HepG2 (cell line): ENCODE results near the gene ANKRD40. TPM values are rescaled to one million over a fixed set of nuclear protein-coding genes. Genes with fewer than 3 reads are reported as not detected.
A peak's percentile ranks its signal among the peaks of the same experiment; 100 is the strongest.

Experiments used
- CENPX ChIP-seq: sonication (generic); formaldehyde crosslinking; IDR thresholded peaks from 2 replicates; pipeline ENCODE4 v1.9.0; 2021; ENCODE audit warnings: mild to moderate bottlenecking, missing genetic modification reagents, moderate library complexity
- HMG20A ChIP-seq: IDR thresholded peaks from 2 replicates; pipeline ENCODE4 v1.6.1; 2016; ENCODE audit warnings: borderline replicate concordance
- KLF6 ChIP-seq: IDR thresholded peaks from 2 replicates; pipeline ENCODE4 v1.8.0; 2016; ENCODE audit warnings: missing biosample characterization, missing genetic modification reagents
- MBNL3 ChIP-seq: fragments of 250-450 bp; sonication (Bioruptor Pico); conservative IDR thresholded peaks from 2 replicates; pipeline ENCODE4 v1.8.0; 2022; ENCODE audit warnings: mild to moderate bottlenecking, inconsistent platforms
- RAD21 ChIP-seq: fragments of 450-650 bp; formaldehyde crosslinking; IDR thresholded peaks from 2 replicates; pipeline ENCODE4 v1.5.0; 2020; ENCODE audit warnings: mild to moderate bottlenecking
- SMARCC2 ChIP-seq: fragments of 450-650 bp; IDR thresholded peaks from 2 replicates; pipeline ENCODE4 v1.6.1; 2017; ENCODE audit warnings: antibody characterized with exemption, mild to moderate bottlenecking
- ZFP90 ChIP-seq: sonication (generic); formaldehyde crosslinking; IDR thresholded peaks from 2 replicates; pipeline ENCODE4 v1.8.0; 2022; ENCODE audit warnings: missing genetic modification reagents, mild to moderate bottlenecking, inconsistent platforms, borderline replicate concordance
- ZNF30 ChIP-seq: sonication (generic); formaldehyde crosslinking; IDR thresholded peaks from 2 replicates; pipeline ENCODE4 v1.5.0; 2020; ENCODE audit warnings: mild to moderate bottlenecking, missing genetic modification reagents
- ZNF678 ChIP-seq: sonication (generic); formaldehyde crosslinking; IDR thresholded peaks from 2 replicates; pipeline ENCODE4 v1.4.0; 2020; ENCODE audit warnings: mild to moderate bottlenecking, missing genetic modification reagents
- ZNF83 ChIP-seq: sonication (generic); formaldehyde crosslinking; IDR thresholded peaks from 2 replicates; pipeline ENCODE4 v1.4.0; 2020; ENCODE audit warnings: missing genetic modification reagents, mild to moderate bottlenecking, borderline replicate concordance
- polyA plus RNA-seq, 8 experiments: library from polyadenylated mRNA; depleted of rRNA in 3 of 8; stranded (reverse) in 7 of 8; unstranded in 1 of 8; fragments of >200 nt; fragmentation: Illumina TruSeq in 4 of 8; extraction: Trizol in 4 of 8; gene quantifications; 2 replicates each; pipeline versions ENCODE4 v1.2.1 to v1.2.3, GENCODE V29; 2011 to 2016; ENCODE audit warnings: low read depth in 4 of 8, missing spikeins in 1 of 8, mixed read lengths in 1 of 8; ENCODE audit not compliant: insufficient read depth in 1 of 8
- total RNA-seq, 5 experiments: library from RNA; depleted of rRNA; stranded (reverse); fragments of >200 nt; fragmentation: Illumina TruSeq; extraction: Trizol; gene quantifications; 2 replicates each; pipeline ENCODE4 v1.2.3, GENCODE V29; 2016; ENCODE audit warnings: low read depth in 1 of 5
- TF ChIP-seq, protein P1 (sequence below): sonication (generic); formaldehyde crosslinking; IDR thresholded peaks from 2 replicates; pipeline ENCODE4 v1.5.0; 2020; ENCODE audit warnings: mild to moderate bottlenecking, missing genetic modification reagents, borderline replicate concordance
- TF ChIP-seq, protein P2 (sequence below): sonication (generic); formaldehyde crosslinking; IDR thresholded peaks from 2 replicates; pipeline ENCODE4 v1.5.0; 2020; ENCODE audit warnings: missing genetic modification reagents, mild to moderate bottlenecking, borderline replicate concordance
- TF ChIP-seq, protein P3 (sequence below): IDR thresholded peaks from 2 replicates; pipeline ENCODE4 v1.4.0; 2020; ENCODE audit warnings: mild to moderate bottlenecking, missing genetic modification reagents

Gene ANKRD40
- total and polyA plus RNA-seq, 2 of the 13 experiments (the other 11 are each of a cell fraction or from before 2014, with no cell fraction given) = 35.0 to 46.4 TPM

DNA sequence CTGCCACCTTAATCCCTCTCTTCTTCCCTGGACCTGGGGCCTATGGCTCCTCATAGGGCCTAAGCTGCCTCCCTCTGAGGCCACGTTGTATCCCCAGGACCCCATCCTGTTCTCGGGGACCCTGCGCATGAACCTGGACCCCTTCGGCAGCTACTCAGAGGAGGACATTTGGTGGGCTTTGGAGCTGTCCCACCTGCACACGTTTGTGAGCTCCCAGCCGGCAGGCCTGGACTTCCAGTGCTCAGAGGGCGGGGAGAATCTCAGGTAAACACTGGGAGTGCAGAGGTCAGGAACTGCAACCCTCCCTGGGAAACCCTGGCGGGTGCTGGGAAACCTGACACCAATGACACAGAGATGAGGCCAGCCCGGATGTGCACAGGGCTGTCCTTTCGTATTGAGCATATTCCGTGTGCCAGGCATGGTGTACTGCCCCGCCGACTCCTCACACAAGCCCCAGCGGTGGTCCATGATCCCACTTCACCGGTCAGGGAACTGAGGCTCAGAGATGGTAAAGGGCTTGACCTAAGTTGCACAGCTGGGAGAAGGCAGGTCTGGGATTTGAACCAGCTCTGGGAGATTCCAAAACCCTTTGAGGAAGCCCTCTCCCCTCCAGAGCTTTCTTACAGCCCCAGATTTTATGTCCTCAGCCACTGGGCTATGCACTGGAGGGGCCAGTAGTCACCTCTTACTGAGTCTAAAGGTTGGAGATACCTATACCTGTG, 22.9 kb downstream of the ANKRD40 start (continued):
- TF ChIP-seq, protein P1, sequence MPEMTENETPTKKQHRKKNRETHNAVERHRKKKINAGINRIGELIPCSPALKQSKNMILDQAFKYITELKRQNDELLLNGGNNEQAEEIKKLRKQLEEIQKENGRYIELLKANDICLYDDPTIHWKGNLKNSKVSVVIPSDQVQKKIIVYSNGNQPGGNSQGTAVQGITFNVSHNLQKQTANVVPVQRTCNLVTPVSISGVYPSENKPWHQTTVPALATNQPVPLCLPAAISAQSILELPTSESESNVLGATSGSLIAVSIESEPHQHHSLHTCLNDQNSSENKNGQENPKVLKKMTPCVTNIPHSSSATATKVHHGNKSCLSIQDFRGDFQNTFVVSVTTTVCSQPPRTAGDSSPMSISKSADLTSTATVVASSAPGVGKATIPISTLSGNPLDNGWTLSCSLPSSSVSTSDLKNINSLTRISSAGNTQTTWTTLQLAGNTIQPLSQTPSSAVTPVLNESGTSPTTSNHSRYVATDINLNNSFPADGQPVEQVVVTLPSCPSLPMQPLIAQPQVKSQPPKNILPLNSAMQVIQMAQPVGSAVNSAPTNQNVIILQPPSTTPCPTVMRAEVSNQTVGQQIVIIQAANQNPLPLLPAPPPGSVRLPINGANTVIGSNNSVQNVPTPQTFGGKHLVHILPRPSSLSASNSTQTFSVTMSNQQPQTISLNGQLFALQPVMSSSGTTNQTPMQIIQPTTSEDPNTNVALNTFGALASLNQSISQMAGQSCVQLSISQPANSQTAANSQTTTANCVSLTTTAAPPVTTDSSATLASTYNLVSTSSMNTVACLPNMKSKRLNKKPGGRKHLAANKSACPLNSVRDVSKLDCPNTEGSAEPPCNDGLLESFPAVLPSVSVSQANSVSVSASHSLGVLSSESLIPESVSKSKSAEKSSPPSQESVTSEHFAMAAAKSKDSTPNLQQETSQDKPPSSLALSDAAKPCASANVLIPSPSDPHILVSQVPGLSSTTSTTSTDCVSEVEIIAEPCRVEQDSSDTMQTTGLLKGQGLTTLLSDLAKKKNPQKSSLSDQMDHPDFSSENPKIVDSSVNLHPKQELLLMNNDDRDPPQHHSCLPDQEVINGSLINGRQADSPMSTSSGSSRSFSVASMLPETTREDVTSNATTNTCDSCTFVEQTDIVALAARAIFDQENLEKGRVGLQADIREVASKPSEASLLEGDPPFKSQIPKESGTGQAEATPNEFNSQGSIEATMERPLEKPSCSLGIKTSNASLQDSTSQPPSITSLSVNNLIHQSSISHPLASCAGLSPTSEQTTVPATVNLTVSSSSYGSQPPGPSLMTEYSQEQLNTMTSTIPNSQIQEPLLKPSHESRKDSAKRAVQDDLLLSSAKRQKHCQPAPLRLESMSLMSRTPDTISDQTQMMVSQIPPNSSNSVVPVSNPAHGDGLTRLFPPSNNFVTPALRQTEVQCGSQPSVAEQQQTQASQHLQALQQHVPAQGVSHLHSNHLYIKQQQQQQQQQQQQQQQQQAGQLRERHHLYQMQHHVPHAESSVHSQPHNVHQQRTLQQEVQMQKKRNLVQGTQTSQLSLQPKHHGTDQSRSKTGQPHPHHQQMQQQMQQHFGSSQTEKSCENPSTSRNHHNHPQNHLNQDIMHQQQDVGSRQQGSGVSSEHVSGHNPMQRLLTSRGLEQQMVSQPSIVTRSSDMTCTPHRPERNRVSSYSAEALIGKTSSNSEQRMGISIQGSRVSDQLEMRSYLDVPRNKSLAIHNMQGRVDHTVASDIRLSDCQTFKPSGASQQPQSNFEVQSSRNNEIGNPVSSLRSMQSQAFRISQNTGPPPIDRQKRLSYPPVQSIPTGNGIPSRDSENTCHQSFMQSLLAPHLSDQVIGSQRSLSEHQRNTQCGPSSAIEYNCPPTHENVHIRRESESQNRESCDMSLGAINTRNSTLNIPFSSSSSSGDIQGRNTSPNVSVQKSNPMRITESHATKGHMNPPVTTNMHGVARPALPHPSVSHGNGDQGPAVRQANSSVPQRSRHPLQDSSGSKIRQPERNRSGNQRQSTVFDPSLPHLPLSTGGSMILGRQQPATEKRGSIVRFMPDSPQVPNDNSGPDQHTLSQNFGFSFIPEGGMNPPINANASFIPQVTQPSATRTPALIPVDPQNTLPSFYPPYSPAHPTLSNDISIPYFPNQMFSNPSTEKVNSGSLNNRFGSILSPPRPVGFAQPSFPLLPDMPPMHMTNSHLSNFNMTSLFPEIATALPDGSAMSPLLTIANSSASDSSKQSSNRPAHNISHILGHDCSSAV = no peak
- TF ChIP-seq KLF6 (CRISPR knock-in tag) = peak; percentile 87; the same call in 1 of the 2 replicates
- TF ChIP-seq ZNF30 = no peak
- no peak for TF ChIP-seq SMARCC2
- peak; percentile 97 for TF ChIP-seq ZNF678
- peak; percentile 62 for TF ChIP-seq RAD21 (CRISPR knock-in tag)
- TF ChIP-seq, protein P2, sequence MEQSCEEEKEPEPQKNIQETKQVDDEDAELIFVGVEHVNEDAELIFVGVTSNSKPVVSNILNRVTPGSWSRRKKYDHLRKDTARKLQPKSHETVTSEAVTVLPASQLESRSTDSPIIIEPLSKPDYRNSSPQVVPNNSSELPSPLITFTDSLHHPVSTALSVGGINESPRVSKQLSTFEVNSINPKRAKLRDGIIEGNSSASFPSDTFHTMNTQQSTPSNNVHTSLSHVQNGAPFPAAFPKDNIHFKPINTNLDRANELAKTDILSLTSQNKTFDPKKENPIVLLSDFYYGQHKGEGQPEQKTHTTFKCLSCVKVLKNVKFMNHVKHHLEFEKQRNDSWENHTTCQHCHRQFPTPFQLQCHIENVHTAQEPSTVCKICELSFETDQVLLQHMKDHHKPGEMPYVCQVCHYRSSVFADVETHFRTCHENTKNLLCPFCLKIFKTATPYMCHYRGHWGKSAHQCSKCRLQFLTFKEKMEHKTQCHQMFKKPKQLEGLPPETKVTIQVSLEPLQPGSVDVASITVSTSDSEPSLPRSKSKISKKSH = peak; percentile 76; the same call in 1 of the 2 replicates
- peak; percentile 98 for TF ChIP-seq HMG20A (CRISPR knock-in tag)
- TF ChIP-seq, protein P3, sequence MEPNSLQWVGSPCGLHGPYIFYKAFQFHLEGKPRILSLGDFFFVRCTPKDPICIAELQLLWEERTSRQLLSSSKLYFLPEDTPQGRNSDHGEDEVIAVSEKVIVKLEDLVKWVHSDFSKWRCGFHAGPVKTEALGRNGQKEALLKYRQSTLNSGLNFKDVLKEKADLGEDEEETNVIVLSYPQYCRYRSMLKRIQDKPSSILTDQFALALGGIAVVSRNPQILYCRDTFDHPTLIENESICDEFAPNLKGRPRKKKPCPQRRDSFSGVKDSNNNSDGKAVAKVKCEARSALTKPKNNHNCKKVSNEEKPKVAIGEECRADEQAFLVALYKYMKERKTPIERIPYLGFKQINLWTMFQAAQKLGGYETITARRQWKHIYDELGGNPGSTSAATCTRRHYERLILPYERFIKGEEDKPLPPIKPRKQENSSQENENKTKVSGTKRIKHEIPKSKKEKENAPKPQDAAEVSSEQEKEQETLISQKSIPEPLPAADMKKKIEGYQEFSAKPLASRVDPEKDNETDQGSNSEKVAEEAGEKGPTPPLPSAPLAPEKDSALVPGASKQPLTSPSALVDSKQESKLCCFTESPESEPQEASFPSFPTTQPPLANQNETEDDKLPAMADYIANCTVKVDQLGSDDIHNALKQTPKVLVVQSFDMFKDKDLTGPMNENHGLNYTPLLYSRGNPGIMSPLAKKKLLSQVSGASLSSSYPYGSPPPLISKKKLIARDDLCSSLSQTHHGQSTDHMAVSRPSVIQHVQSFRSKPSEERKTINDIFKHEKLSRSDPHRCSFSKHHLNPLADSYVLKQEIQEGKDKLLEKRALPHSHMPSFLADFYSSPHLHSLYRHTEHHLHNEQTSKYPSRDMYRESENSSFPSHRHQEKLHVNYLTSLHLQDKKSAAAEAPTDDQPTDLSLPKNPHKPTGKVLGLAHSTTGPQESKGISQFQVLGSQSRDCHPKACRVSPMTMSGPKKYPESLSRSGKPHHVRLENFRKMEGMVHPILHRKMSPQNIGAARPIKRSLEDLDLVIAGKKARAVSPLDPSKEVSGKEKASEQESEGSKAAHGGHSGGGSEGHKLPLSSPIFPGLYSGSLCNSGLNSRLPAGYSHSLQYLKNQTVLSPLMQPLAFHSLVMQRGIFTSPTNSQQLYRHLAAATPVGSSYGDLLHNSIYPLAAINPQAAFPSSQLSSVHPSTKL (CRISPR knock-in tag) = peak; percentile 97
- peak; percentile 84 for TF ChIP-seq ZFP90 (CRISPR knock-in tag)
- no peak for TF ChIP-seq CENPX
- 0 out of 2 replicates have a peak, but pooled peaks have one; percentile 44 for TF ChIP-seq ZNF83 (CRISPR knock-in tag)
- TF ChIP-seq MBNL3 (CRISPR knock-in tag) = no peak
